ENCODE data around the gene ZSCAN32. TPM values are rescaled to one million over a fixed set of nuclear protein-coding genes. Genes with fewer than 3 reads are reported as not detected.

Gene ZSCAN32
- total and polyA plus RNA-seq, 7 donors: 4.6 to 9.8 (median 5.6) TPM

DNA sequence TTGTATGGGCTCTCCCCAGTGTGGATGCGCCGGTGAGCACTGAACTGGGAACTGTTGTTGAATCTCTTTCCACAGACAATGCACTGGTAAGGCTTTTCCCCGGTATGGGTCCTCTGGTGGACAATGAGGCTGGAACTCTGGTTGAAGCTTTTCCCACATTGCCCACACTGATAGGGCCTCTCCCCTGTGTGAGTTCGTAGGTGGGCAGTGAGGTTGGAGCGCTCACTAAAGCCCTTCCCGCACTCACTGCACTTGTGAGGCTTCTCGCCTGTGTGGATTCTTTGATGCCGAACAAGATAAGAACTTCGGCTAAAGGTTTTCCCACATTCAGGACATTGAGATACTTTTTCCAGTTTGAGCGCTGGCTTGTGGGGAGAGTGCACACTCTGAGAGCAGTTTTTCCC is 17.8 kb downstream of the ZSCAN32 start:
- WGBS, 3 donors: 97 to 98% (median 98%) methylated on average over 10 of the region's 10 CpGs

DNA sequence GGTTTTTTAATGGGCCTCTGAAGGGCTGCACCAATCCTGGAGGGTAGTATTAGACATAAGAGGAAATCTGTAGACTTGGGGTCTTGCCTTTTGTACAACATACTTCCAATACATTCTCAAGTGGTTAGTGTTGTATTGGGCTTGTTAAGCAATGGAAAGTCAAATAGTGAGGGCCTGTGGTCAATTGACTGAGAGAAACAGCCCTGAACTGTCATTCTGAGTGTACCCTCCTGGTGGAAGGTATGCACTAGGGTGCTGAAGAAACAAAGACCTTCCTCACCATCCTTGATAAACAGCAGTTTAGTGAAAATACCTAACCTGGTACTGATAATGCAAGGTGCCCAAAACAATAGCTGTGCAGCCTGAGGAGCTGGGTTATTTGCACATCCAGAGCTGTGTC is 22.9 kb downstream of the ZSCAN32 start:
- intact Hi-C loops (cut with DNase I): no loop called here
- H3K4me1 ChIP-seq: no peaks in the 10 kb centered on the region
- DNase-seq: no peak
- no peaks in the 10 kb centered on the region for H3K27me3 ChIP-seq (ENCODE audit: insufficient read depth in 3 of 3, low read length in 2 of 3)
- H3K9me3 ChIP-seq: peaks cover 89% of the 10 kb centered on the region
- no peak for ATAC-seq
- H3K36me3 ChIP-seq (ENCODE audit: insufficient read depth in 1 of 2, low read depth in 1 of 2): peaks cover 9 to 12% of the 10 kb centered on the region in 2 donors
- no peak overlapping the region for H3K4me3 ChIP-seq
- TF ChIP-seq, protein P1, sequence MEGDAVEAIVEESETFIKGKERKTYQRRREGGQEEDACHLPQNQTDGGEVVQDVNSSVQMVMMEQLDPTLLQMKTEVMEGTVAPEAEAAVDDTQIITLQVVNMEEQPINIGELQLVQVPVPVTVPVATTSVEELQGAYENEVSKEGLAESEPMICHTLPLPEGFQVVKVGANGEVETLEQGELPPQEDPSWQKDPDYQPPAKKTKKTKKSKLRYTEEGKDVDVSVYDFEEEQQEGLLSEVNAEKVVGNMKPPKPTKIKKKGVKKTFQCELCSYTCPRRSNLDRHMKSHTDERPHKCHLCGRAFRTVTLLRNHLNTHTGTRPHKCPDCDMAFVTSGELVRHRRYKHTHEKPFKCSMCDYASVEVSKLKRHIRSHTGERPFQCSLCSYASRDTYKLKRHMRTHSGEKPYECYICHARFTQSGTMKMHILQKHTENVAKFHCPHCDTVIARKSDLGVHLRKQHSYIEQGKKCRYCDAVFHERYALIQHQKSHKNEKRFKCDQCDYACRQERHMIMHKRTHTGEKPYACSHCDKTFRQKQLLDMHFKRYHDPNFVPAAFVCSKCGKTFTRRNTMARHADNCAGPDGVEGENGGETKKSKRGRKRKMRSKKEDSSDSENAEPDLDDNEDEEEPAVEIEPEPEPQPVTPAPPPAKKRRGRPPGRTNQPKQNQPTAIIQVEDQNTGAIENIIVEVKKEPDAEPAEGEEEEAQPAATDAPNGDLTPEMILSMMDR (IDR thresholded peaks at IDR 0.05): no peak
- no peak overlapping the region for H3K27ac ChIP-seq

More for the DNA sequence above, 17.8 kb downstream of the ZSCAN32 start:
- no peak for ATAC-seq
- no peak overlapping the region for H3K4me3 ChIP-seq
- no peak for DNase-seq
- intact Hi-C loops (cut with DNase I): no loop called here
- peaks cover 87% of the 10 kb centered on the region for H3K9me3 ChIP-seq
- no peaks in the 10 kb centered on the region for H3K27me3 ChIP-seq (ENCODE audit: insufficient read depth in 3 of 3, low read length in 2 of 3)
- H3K27ac ChIP-seq: no peak overlapping the region
- H3K4me1 ChIP-seq: no peaks in the 10 kb centered on the region
- TF ChIP-seq, protein P1 (IDR thresholded peaks at IDR 0.05): no peak
- peaks cover 36 to 39% of the 10 kb centered on the region in 2 donors for H3K36me3 ChIP-seq (ENCODE audit: insufficient read depth in 1 of 2, low read depth in 1 of 2)

DNA sequence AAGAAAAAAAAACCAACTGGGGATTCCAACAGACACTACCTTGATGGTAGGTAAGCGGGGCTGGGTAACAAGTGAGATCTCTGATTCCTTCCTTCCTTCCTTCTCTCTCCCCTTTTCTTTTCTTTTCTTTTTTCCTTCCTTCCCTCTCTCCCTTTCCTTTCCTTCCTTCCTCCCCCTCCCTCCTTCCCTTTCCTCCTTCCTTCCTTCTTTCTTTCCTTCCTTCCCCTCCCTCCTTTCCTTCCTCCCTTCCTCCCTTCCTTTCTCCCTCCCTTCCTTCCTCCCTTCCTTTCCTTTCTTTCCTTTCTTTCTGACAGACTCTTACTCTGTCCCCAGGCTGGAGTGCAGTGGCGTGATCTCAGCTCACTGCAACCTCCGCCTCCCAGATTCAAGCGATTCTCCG is 25.1 kb downstream of the ZSCAN32 start:
- intact Hi-C loops (cut with DNase I): no loop called here
- 92 to 94% (median 94%) methylated on average over 5 of the region's 5 CpGs for WGBS, 3 donors
- H3K9me3 ChIP-seq: peaks cover 71% of the 10 kb centered on the region
- TF ChIP-seq, protein P1 (IDR thresholded peaks at IDR 0.05): no peak
- ATAC-seq: no peak
- no peak for DNase-seq
- no peaks in the 10 kb centered on the region for H3K4me1 ChIP-seq
- no peak overlapping the region for H3K4me3 ChIP-seq
- no peak overlapping the region for H3K27ac ChIP-seq
- H3K36me3 ChIP-seq (ENCODE audit: insufficient read depth in 1 of 2, low read depth in 1 of 2): no peaks in the 10 kb centered on the region
- no peaks in the 10 kb centered on the region for H3K27me3 ChIP-seq (ENCODE audit: insufficient read depth in 3 of 3, low read length in 2 of 3)

DNA sequence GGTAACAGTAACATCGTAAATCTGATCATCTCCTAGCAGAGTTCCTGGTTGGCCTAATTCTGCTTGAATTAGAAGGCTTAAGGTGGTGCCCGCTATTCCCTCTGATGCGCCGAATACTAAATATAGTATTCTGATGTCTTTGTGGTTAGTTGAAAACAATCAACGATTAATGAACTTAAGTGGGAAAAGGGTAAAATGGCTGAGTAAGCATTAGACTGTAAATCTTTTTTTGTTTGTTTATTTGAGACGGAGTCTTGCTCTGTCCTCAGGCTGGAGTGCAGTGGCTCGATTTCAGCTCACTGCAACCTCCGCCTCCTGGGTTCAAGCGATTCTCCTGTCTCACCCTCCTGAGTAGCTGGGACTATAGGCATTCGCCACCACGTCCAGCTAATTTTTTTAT is 31.7 kb downstream of the ZSCAN32 start:
- 88 to 94% (median 92%) methylated on average over 11 of the region's 11 CpGs for WGBS, 3 donors
- TF ChIP-seq, protein P1 (IDR thresholded peaks at IDR 0.05): no peak
- Histone ChIP-seq H3K27ac (no peak overlapping the region), H3K4me1 (no peaks in the 10 kb centered on the region), H3K36me3 (ENCODE audit: insufficient read depth in 1 of 2, low read depth in 1 of 2) (no peaks in the 10 kb centered on the region), H3K4me3 (no peak overlapping the region), H3K9me3 (peaks cover 22% of the 10 kb centered on the region), H3K27me3 (ENCODE audit: insufficient read depth in 3 of 3, low read length in 2 of 3) (no peaks in the 10 kb centered on the region)
- ATAC-seq (no peak), DNase-seq (no peak)
- intact Hi-C loops (cut with DNase I): no loop called here

DNA sequence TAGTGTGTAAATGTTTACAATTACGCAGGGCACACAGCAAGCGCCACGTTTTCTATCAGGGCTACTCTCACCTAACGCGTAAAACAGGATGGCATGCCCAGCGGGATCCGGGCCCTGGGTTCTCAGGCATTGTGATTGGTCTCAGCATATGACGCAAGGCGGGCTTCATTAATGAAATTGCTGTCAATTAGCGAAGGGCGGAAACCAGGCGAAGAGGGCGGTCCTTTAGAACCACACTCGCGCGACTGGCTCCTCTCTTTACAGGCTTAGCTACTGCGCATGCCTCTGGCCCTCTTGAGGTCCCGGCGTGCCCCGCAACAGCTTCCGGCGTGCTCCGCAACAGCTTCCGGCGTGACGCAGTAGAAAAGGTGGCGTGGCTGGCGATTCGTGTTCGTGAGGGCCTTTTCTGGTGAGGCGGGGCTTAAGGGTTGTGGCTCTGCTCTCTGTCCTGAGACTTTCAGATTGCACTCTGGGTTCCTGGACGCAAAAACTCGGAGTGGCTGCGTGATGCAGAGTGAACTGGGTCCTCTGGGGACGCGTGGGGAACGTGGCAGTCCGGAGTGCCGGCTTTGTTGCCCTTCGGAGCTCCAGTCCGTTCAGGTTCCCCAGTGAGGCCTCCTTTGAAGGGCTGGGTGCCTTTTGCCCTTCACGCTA is 35.9 kb downstream of the ZSCAN32 start:
- Histone ChIP-seq H3K27me3 (ENCODE audit: insufficient read depth in 3 of 3, low read length in 2 of 3) (no peaks in the 10 kb centered on the region), H3K4me3 (peak overlapping the region; percentile 66), H3K9me3 (peaks cover 10% of the 10 kb centered on the region), H3K4me1 (no peaks in the 10 kb centered on the region), H3K27ac (peak overlapping the region; percentile 85), H3K36me3 (ENCODE audit: insufficient read depth in 1 of 2, low read depth in 1 of 2) (no peaks in the 10 kb centered on the region)
- peak; percentile 99 to 100 (median 100) for ATAC-seq
- TF ChIP-seq, protein P1 (IDR thresholded peaks at IDR 0.05): no peak
- WGBS, 3 donors: 11 to 13% (median 13%) methylated on average over 42 of the region's 42 CpGs
- intact Hi-C loops (cut with DNase I): no loop called here
- DNase-seq: peak; percentile 89 to 91

Data from psoas muscle (tissue), 8 donors.